Measurements from ENCODE around the gene KCND3.

The KCND3 gene

GRCh38 chr1:111848852-111849545 lies 140.5 kb downstream of the KCND3 start:
- no peak overlapping the region for H3K4me3 ChIP-seq (ENCODE audit: low read depth, low read length)
- TF ChIP-seq, protein P1, sequence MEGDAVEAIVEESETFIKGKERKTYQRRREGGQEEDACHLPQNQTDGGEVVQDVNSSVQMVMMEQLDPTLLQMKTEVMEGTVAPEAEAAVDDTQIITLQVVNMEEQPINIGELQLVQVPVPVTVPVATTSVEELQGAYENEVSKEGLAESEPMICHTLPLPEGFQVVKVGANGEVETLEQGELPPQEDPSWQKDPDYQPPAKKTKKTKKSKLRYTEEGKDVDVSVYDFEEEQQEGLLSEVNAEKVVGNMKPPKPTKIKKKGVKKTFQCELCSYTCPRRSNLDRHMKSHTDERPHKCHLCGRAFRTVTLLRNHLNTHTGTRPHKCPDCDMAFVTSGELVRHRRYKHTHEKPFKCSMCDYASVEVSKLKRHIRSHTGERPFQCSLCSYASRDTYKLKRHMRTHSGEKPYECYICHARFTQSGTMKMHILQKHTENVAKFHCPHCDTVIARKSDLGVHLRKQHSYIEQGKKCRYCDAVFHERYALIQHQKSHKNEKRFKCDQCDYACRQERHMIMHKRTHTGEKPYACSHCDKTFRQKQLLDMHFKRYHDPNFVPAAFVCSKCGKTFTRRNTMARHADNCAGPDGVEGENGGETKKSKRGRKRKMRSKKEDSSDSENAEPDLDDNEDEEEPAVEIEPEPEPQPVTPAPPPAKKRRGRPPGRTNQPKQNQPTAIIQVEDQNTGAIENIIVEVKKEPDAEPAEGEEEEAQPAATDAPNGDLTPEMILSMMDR (IDR thresholded peaks at IDR 0.05; ENCODE audit: borderline replicate concordance, insufficient read depth, low read depth, low read length) = no peak

DNA sequence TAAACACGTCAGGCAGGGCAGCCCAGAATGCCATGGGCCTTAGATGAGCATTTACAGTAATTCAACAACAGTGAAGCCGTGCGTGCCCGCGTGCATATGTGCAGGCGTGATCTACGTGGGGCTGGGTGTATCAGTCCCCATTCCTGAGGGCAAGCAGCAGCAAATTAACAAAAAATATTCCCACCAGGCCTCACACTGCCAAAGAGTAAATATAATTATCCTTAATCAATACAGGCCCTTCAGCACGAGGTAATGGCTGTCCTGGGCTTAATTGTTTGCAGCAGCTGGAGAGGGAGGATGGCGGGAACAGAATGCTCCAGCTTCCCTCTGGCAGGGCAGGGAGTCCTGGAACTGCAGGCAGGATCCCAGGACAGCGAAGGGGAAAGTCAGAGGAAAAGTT lies 142.0 kb downstream of the KCND3 start:
- TF ChIP-seq, protein P1 (IDR thresholded peaks at IDR 0.05; ENCODE audit: borderline replicate concordance, insufficient read depth, low read depth, low read length) = no peak
- no peak overlapping the region for H3K4me3 ChIP-seq (ENCODE audit: low read depth, low read length)

GRCh38 chr1:111846842-111847241 lies 142.6 kb downstream of the KCND3 start:
- TF ChIP-seq, protein P1 (IDR thresholded peaks at IDR 0.05; ENCODE audit: borderline replicate concordance, insufficient read depth, low read depth, low read length) = no peak
- no peak overlapping the region for H3K4me3 ChIP-seq (ENCODE audit: low read depth, low read length)

- H3K4me3 ChIP-seq (ENCODE audit: low read depth, low read length) = no peak overlapping the region
- TF ChIP-seq, protein P1 (IDR thresholded peaks at IDR 0.05; ENCODE audit: borderline replicate concordance, insufficient read depth, low read depth, low read length) = no peak
Observed at GRCh38 chr1:111843177-111843576, 146.3 kb downstream of the KCND3 start.

- H3K4me3 ChIP-seq (ENCODE audit: low read depth, low read length) = no peak overlapping the region
- TF ChIP-seq, protein P1 (IDR thresholded peaks at IDR 0.05; ENCODE audit: borderline replicate concordance, insufficient read depth, low read depth, low read length) = no peak
Observed at GRCh38 chr1:111842411-111842810, 147.1 kb downstream of the KCND3 start.

DNA sequence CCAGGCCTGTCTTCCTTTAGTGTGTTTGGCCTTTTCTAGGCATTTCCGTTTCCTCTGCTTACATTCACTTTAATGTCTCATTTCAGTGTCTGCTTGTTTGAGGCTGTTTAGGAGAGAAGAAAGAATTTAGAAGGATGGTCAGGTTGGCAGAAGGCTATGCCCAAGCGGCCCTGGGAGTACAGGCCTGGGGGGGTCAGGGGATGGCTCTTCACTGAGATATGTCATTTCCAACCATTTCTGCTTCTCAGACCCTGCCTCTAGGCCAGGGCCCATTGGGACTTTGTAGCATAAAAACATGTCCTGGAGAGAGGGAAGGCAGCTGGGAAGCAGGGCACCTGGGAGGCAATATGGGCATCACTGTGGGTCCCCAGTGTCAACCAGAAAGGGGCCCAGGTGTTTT lies 147.7 kb downstream of the KCND3 start:
- no peak overlapping the region for H3K4me3 ChIP-seq (ENCODE audit: low read depth, low read length)
- TF ChIP-seq, protein P1 (IDR thresholded peaks at IDR 0.05; ENCODE audit: borderline replicate concordance, insufficient read depth, low read depth, low read length) = no peak

GRCh38 chr1:111841189-111841588 lies 148.3 kb downstream of the KCND3 start:
- H3K4me3 ChIP-seq (ENCODE audit: low read depth, low read length) = no peak overlapping the region
- TF ChIP-seq, protein P1 (IDR thresholded peaks at IDR 0.05; ENCODE audit: borderline replicate concordance, insufficient read depth, low read depth, low read length) = no peak

Measured in GM12875 (cell line).